Vagina (tissue), 2 donors: ENCODE results near the gene MYRIP.

Experiments used
- CTCF ChIP-seq, 3 experiments: fragments of 450-650 bp in 2 of 3; fragments of 200-600 bp in 1 of 3; sonication (generic) in 1 of 3; IDR thresholded peaks; one replicate each; pipeline ENCODE4 v1.5.1; 2017 to 2019; ENCODE audit warnings: antibody characterized with exemption in 3 of 3, mild to moderate bottlenecking in 2 of 3, moderate library complexity in 2 of 3
- POLR2A ChIP-seq, 2 donors: fragments of 450-650 bp; IDR thresholded peaks; one replicate each; pipeline ENCODE4 v1.6.1; 2017; ENCODE audit warnings: antibody characterized with exemption in 2 of 2, mild to moderate bottlenecking in 2 of 2, moderate library complexity in 2 of 2
- POLR2AphosphoS5 ChIP-seq, 2 donors: sonication (generic); formaldehyde crosslinking; IDR thresholded peaks; one replicate each; pipeline ENCODE4 v1.9.0; 2017; ENCODE audit warnings: antibody characterized with exemption in 2 of 2, mild to moderate bottlenecking in 2 of 2, low read depth in 1 of 2; ENCODE audit not compliant: insufficient read depth in 1 of 2

- TF ChIP-seq POLR2A (IDR thresholded peaks at IDR 0.05) (no peak), CTCF (IDR thresholded peaks at IDR 0.05) (no peak), POLR2AphosphoS5 (IDR thresholded peaks at IDR 0.05; ENCODE audit: insufficient read depth in 1 of 2, low read depth in 1 of 2) (no peak)
These were observed 41.3 kb downstream of the MYRIP start for GRCh38 chr3:39850716-39851032.
